SK-N-SH (cell line): Measurements from ENCODE around the gene RMI2. TPM values are rescaled to one million over a fixed set of nuclear protein-coding genes. Genes with fewer than 3 reads are reported as not detected.

Experiments
- CTCF ChIA-PET: fragments of 300-600, 350-600 bp; formaldehyde crosslinking; extraction: SDS; loops from one replicate; lab custom pipeline; 2021; lab: Yijun Ruan, JAX
- POLR2A ChIA-PET: fragments of 350-600 bp; sonication (Branson Sonifier 250); formaldehyde crosslinking; extraction: SDS; loops from one replicate; lab custom pipeline; 2020; ENCODE audit warnings: antibody characterized with exemption, inconsistent platforms; lab: Yijun Ruan, JAX
- DNase-seq: peaks from one replicate; pipeline ENCODE4 v3.0.0; 2012
- H2AFZ ChIP-seq: fragments of 200-600 bp; sonication (generic); 2 replicates; pipeline ENCODE4 v1.8.1; 2016; ENCODE audit warnings: antibody characterized with exemption, mild to moderate bottlenecking, low read depth
- H3F3A ChIP-seq: fragments of 200-600 bp; sonication (generic); replicated peaks from 2 replicates; pipeline ENCODE3; 2016; ENCODE audit warnings: antibody characterized with exemption, mild to moderate bottlenecking; ENCODE audit not compliant: insufficient read depth
- H3K27ac ChIP-seq, 2 experiments: fragments of 200-500 bp in 1 of 2; fragments of 200-600 bp in 1 of 2; sonication (Bioruptor generic) in 1 of 2; sonication (generic), shearing (Covaris generic) in 1 of 2; 2 replicates each; pipeline versions ENCODE4 v1.5.1 to v1.6.1; 2014 to 2016; ENCODE audit warnings: low read depth in 2 of 2, inconsistent platforms in 1 of 2, low read length in 1 of 2, mild to moderate bottlenecking in 1 of 2, mixed read lengths in 1 of 2
- H3K27me3 ChIP-seq: fragments of 200-600 bp; sonication (generic), shearing (Covaris generic); 2 replicates; pipeline ENCODE4 v1.6.1; 2016; ENCODE audit warnings: mixed run types; ENCODE audit not compliant: insufficient read depth
- H3K36me3 ChIP-seq, 2 experiments: fragments of 200-500 bp in 1 of 2; fragments of 200-600 bp in 1 of 2; sonication (Bioruptor generic) in 1 of 2; sonication (generic) in 1 of 2; replicated peaks in 1 of 2; 2 replicates each; pipeline versions ENCODE3 to v1.5.1; 2014 to 2016; ENCODE audit warnings: low read length in 1 of 2, mild to moderate bottlenecking in 1 of 2; ENCODE audit not compliant: insufficient read depth in 2 of 2, control insufficient read depth in 1 of 2
- H3K4me1 ChIP-seq, 2 experiments: fragments of 200-500 bp in 1 of 2; fragments of 200-600 bp in 1 of 2; sonication (Bioruptor generic) in 1 of 2; sonication (generic), shearing (Covaris generic) in 1 of 2; 2 replicates each; pipeline versions ENCODE4 v1.5.1 to v1.6.1; 2014 to 2016; ENCODE audit warnings: low read depth in 1 of 2, low read length in 1 of 2, mixed run types in 1 of 2; ENCODE audit not compliant: insufficient read depth in 2 of 2, control insufficient read depth in 1 of 2
- H3K4me2 ChIP-seq: fragments of 200-600 bp; sonication (generic), shearing (Covaris generic); 2 replicates; pipeline ENCODE4 v1.6.1; 2017; ENCODE audit warnings: mixed run types
- H3K4me3 ChIP-seq, 2 experiments: fragments of 200-500 bp in 1 of 2; fragments of 200-600 bp in 1 of 2; sonication (Bioruptor generic) in 1 of 2; sonication (generic), shearing (Covaris generic) in 1 of 2; 2 replicates each; pipeline versions ENCODE4 v1.5.1 to v1.8.1; 2014 to 2016; ENCODE audit warnings: low read depth in 2 of 2, inconsistent platforms in 1 of 2, low read length in 1 of 2, mild to moderate bottlenecking in 1 of 2, mixed read lengths in 1 of 2, moderate library complexity in 1 of 2
- H3K79me2 ChIP-seq: fragments of 200-600 bp; sonication (generic); 2 replicates; pipeline ENCODE4 v1.8.1; 2017; ENCODE audit warnings: mild to moderate bottlenecking; ENCODE audit not compliant: insufficient read depth
- H3K9ac ChIP-seq: fragments of 200-600 bp; sonication (generic); 2 replicates; pipeline ENCODE4 v1.6.1; 2017; ENCODE audit warnings: mixed run types
- H3K9me2 ChIP-seq: fragments of 200-600 bp; sonication (generic); 2 replicates; pipeline ENCODE4 v1.6.1; 2017; ENCODE audit warnings: mixed run types
- H3K9me3 ChIP-seq: fragments of 200-600 bp; sonication (generic); 2 replicates; pipeline ENCODE4 v1.6.1; 2017; ENCODE audit warnings: mixed run types, mild to moderate bottlenecking, moderate library complexity
- H4K20me1 ChIP-seq: fragments of 200-600 bp; sonication (generic); 2 replicates; pipeline ENCODE4 v1.6.1; 2017; ENCODE audit warnings: mild to moderate bottlenecking, mixed run types; ENCODE audit not compliant: insufficient read depth
- CHD2 ChIP-seq: fragments of 150-350 bp; IDR thresholded peaks from 2 replicates; pipeline ENCODE4 v1.6.1; 2018; ENCODE audit warnings: low read length; ENCODE audit not compliant: partially characterized antibody
- ELF1 ChIP-seq: IDR thresholded peaks from 2 replicates; pipeline ENCODE4 v1.4.0; 2012
- EP300 ChIP-seq, 2 experiments: IDR thresholded peaks; 2 replicates each; pipeline versions ENCODE4 v1.4.0 to v1.6.1; 2012; ENCODE audit warnings: borderline replicate concordance in 1 of 2, low read depth in 1 of 2, low read length in 1 of 2
- EZH2phosphoT487 ChIP-seq: fragments of 200-600 bp; sonication (generic); IDR thresholded peaks from 2 replicates; pipeline ENCODE4 v1.6.1; 2017; ENCODE audit warnings: low read depth, mixed run types, mild to moderate bottlenecking, antibody characterized with exemption, moderate library complexity, borderline replicate concordance
- FOSL2 ChIP-seq: IDR thresholded peaks from 2 replicates; pipeline ENCODE4 v1.4.0; 2012; ENCODE audit warnings: low read depth, mild to moderate bottlenecking, moderate library complexity, borderline replicate concordance
- FOXJ3 ChIP-seq: sonication (generic); formaldehyde crosslinking; IDR thresholded peaks from 2 replicates; pipeline ENCODE4 v1.5.1; 2020; ENCODE audit warnings: mild to moderate bottlenecking, missing genetic modification reagents
- FOXM1 ChIP-seq: IDR thresholded peaks from 2 replicates; pipeline ENCODE4 v1.4.0; 2012; ENCODE audit warnings: low read depth, mild to moderate bottlenecking
- GABPA ChIP-seq: IDR thresholded peaks from 2 replicates; pipeline ENCODE4 v1.4.0; 2012; ENCODE audit warnings: low read depth, mild to moderate bottlenecking
- GATA2 ChIP-seq: sonication (generic); formaldehyde crosslinking; IDR thresholded peaks from 2 replicates; pipeline ENCODE4 v1.5.0; 2020; ENCODE audit warnings: mild to moderate bottlenecking, missing genetic modification reagents
- JUND ChIP-seq: IDR thresholded peaks from 2 replicates; pipeline ENCODE4 v1.4.0; 2012
- MEF2A ChIP-seq: IDR thresholded peaks from 2 replicates; pipeline ENCODE4 v1.4.0; 2012; ENCODE audit warnings: low read depth, borderline replicate concordance
- MXI1 ChIP-seq: IDR thresholded peaks from 2 replicates; pipeline ENCODE4 v1.6.1; 2012; ENCODE audit warnings: mild to moderate bottlenecking, low read depth, low read length, improper control_type of control experiment
- NFIC ChIP-seq: IDR thresholded peaks from 2 replicates; pipeline ENCODE4 v1.4.0; 2012; ENCODE audit warnings: borderline replicate concordance
- NRF1 ChIP-seq: IDR thresholded peaks from 2 replicates; pipeline ENCODE4 v1.6.1; 2012; ENCODE audit warnings: low read depth, mild to moderate bottlenecking, low read length
- POLR2AphosphoS5 ChIP-seq: IDR thresholded peaks from 2 replicates; pipeline ENCODE4 v1.6.1; 2012; ENCODE audit warnings: low read depth, low read length
- RCOR1 ChIP-seq: fragments of 150-350 bp; IDR thresholded peaks from 2 replicates; pipeline ENCODE4 v1.6.1; 2017; ENCODE audit warnings: antibody characterized with exemption, low read length
- RFX5 ChIP-seq: IDR thresholded peaks from 2 replicates; pipeline ENCODE4 v1.6.1; 2012; ENCODE audit warnings: mild to moderate bottlenecking, improper control_type of control experiment, low read length
- SIN3A ChIP-seq: IDR thresholded peaks from 2 replicates; pipeline ENCODE4 v1.6.1; 2012; ENCODE audit warnings: low read depth, mild to moderate bottlenecking, low read length, moderate library complexity, borderline replicate concordance
- SMC3 ChIP-seq: IDR thresholded peaks from 2 replicates; pipeline ENCODE4 v1.6.1; 2012; ENCODE audit warnings: low read depth, low read length, improper control_type of control experiment
- TCF12 ChIP-seq: IDR thresholded peaks from 2 replicates; pipeline ENCODE4 v1.4.0; 2012
- TEAD4 ChIP-seq: IDR thresholded peaks from 2 replicates; pipeline ENCODE4 v1.4.0; 2012; ENCODE audit warnings: mild to moderate bottlenecking, borderline replicate concordance; ENCODE audit not compliant: insufficient read depth
- YY1 ChIP-seq: IDR thresholded peaks from 2 replicates; pipeline ENCODE4 v1.4.0; 2012; ENCODE audit warnings: low read depth, mild to moderate bottlenecking
- WGBS: methylation state at CpG from one replicate; pipeline ENCODE4 v1.1.6; 2017; ENCODE audit warnings: low lambda C conversion rate; 5-methylcytosine and 5-hydroxymethylcytosine counted together
- polyA plus RNA-seq, 3 experiments: library from polyadenylated mRNA; depleted of rRNA; stranded (reverse); fragments of >200 nt; gene quantifications; 2 replicates each; pipeline ENCODE4 v1.2.3, GENCODE V29; 2012
- TF ChIP-seq, protein P1 (sequence below): IDR thresholded peaks from 2 replicates; pipeline ENCODE4; 2012
- TF ChIP-seq, protein P2 (sequence below): IDR thresholded peaks from 2 replicates; pipeline ENCODE4 v1.4.0; 2012; ENCODE audit warnings: low read depth
- TF ChIP-seq, protein P3 (sequence below): fragments of 150-350 bp; IDR thresholded peaks from 2 replicates; pipeline ENCODE4 v1.6.1; 2017; ENCODE audit warnings: antibody characterized with exemption, low read length, low read depth, borderline replicate concordance
- TF ChIP-seq, protein P4 (sequence below): fragments of 150-350 bp; IDR thresholded peaks from 2 replicates; pipeline ENCODE4 v1.6.1; 2016; ENCODE audit warnings: mild to moderate bottlenecking, low read depth, low read length
- TF ChIP-seq, protein P5 (sequence below): IDR thresholded peaks from 2 replicates; pipeline ENCODE4 v1.4.0; 2012; ENCODE audit warnings: low read depth, borderline replicate concordance

RMI2 gene
- 5.6 and 8.5 TPM in 2 replicates for polyA plus RNA-seq (2012; rRNA removed)
- polyA plus RNA-seq (2012; cell fraction: cytosol; rRNA removed), result 11.5 and 13.0 TPM in 2 replicates
- 4.5 and 5.8 TPM in 2 replicates for polyA plus RNA-seq (2012; cell fraction: nucleus; rRNA removed)

DNA sequence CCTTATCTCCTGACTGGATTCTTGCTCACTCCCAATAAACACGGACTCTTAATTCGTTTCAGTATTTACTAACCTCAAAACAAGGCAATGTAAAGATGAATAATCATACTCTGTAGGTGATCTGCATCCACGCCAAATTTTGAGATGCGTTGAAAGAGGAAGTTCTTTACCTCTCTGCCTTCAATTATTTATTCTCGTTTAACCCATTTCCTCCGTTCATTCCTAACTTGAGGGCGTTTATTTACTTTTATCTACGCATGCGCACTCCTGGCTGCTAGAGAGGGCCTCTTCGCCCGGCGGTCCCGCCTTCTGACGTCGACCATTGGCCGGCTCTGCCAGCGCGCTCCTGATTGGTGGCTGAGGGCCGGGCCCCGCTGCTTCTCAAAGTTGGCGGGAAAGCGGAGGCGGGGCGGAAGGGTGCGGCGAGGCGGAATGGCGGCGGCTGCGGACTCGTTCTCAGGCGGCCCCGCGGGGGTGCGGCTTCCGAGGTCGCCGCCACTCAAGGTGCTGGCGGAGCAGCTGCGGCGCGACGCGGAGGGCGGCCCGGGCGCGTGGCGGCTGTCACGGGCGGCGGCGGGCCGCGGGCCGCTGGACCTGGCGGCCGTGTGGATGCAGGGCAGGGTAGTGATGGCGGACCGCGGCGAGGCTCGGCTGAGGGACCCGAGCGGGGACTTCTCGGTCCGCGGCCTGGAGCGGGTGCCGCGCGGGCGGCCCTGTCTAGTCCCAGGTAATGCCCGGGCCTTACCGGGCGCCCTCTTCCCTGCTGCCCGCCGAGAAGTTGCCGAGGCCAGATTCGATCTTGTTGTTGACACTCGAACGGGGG is at the start of gene RMI2:
Gene RMI2 (plus strand): TSS at position 420 of the 823 bp plus-strand sequence. CDS start 13 bp downstream, at position 433.
- H3K27me3 ChIP-seq, result no peaks in the 10 kb centered on the region
- H3K27ac ChIP-seq, result no peak within 1 kb of the TSS
- peak; percentile 99 for DNase-seq
- peaks cover 40% of the 10 kb centered on the region for H3K79me2 ChIP-seq
- under 1% methylated on average over 29 of the region's 82 CpGs for WGBS
- H4K20me1 ChIP-seq, result no peaks in the 10 kb centered on the region
- H2AFZ ChIP-seq, result peak within 1 kb of the TSS; percentile 98
- ChIA-PET CTCF (interaction anchor here (0.6 kb wide), 1 partner anchor 382 kb away, joined by 3 read pairs; no protein-coding TSS in a partner anchor), POLR2A (no interaction called here)
- H3K9ac ChIP-seq, result peak within 1 kb of the TSS; percentile 74
- H3K36me3 ChIP-seq, result no peaks in the 10 kb centered on the region
- H3K4me1 ChIP-seq, result peaks cover 8 to 16% of the 10 kb centered on the region in 2 experiments; a peak in 2 of 4 replicates
- peaks cover 7% of the 10 kb centered on the region for H3F3A ChIP-seq
- H3K4me3 ChIP-seq, result peak within 1 kb of the TSS; percentile 58 to 70
- H3K9me3 ChIP-seq, result no peaks in the 10 kb centered on the region
- peak within 1 kb of the TSS; percentile 93 for H3K4me2 ChIP-seq
- no peaks in the 10 kb centered on the region for H3K9me2 ChIP-seq
- no peak for TF ChIP-seq NFIC
- TF ChIP-seq, protein P1, sequence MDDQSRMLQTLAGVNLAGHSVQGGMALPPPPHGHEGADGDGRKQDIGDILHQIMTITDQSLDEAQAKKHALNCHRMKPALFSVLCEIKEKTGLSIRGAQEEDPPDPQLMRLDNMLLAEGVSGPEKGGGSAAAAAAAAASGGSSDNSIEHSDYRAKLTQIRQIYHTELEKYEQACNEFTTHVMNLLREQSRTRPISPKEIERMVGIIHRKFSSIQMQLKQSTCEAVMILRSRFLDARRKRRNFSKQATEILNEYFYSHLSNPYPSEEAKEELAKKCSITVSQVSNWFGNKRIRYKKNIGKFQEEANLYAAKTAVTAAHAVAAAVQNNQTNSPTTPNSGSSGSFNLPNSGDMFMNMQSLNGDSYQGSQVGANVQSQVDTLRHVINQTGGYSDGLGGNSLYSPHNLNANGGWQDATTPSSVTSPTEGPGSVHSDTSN, result peak; percentile 97
- no peak for TF ChIP-seq TCF12
- TF ChIP-seq SIN3A, result peak; percentile 93
- TF ChIP-seq MEF2A, result no peak
- TF ChIP-seq, protein P2, sequence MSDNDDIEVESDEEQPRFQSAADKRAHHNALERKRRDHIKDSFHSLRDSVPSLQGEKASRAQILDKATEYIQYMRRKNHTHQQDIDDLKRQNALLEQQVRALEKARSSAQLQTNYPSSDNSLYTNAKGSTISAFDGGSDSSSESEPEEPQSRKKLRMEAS, result peak; percentile 92
- TF ChIP-seq CHD2, result peak; percentile 89
- no peak for TF ChIP-seq RCOR1
- peak; percentile 48; the same call in 1 of the 2 replicates for TF ChIP-seq NRF1
- TF ChIP-seq POLR2AphosphoS5, result no peak
- no peak for TF ChIP-seq EP300 (IDR thresholded peaks at IDR 0.05; ENCODE audit: borderline replicate concordance in 1 of 2, low read depth in 1 of 2, low read length in 1 of 2)
- TF ChIP-seq RFX5, result no peak
- peak; percentile 30; the same call in 1 of the 2 replicates for TF ChIP-seq ELF1
- peak; percentile 30; the same call in 1 of the 2 replicates for TF ChIP-seq GABPA
- no peak for TF ChIP-seq TEAD4
- no peak for TF ChIP-seq FOXM1
- TF ChIP-seq, protein P3, sequence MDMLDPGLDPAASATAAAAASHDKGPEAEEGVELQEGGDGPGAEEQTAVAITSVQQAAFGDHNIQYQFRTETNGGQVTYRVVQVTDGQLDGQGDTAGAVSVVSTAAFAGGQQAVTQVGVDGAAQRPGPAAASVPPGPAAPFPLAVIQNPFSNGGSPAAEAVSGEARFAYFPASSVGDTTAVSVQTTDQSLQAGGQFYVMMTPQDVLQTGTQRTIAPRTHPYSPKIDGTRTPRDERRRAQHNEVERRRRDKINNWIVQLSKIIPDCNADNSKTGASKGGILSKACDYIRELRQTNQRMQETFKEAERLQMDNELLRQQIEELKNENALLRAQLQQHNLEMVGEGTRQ, result no peak
- TF ChIP-seq, protein P4, sequence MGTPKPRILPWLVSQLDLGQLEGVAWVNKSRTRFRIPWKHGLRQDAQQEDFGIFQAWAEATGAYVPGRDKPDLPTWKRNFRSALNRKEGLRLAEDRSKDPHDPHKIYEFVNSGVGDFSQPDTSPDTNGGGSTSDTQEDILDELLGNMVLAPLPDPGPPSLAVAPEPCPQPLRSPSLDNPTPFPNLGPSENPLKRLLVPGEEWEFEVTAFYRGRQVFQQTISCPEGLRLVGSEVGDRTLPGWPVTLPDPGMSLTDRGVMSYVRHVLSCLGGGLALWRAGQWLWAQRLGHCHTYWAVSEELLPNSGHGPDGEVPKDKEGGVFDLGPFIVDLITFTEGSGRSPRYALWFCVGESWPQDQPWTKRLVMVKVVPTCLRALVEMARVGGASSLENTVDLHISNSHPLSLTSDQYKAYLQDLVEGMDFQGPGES, result peak; percentile 76; the same call in 1 of the 2 replicates
- TF ChIP-seq, protein P5, sequence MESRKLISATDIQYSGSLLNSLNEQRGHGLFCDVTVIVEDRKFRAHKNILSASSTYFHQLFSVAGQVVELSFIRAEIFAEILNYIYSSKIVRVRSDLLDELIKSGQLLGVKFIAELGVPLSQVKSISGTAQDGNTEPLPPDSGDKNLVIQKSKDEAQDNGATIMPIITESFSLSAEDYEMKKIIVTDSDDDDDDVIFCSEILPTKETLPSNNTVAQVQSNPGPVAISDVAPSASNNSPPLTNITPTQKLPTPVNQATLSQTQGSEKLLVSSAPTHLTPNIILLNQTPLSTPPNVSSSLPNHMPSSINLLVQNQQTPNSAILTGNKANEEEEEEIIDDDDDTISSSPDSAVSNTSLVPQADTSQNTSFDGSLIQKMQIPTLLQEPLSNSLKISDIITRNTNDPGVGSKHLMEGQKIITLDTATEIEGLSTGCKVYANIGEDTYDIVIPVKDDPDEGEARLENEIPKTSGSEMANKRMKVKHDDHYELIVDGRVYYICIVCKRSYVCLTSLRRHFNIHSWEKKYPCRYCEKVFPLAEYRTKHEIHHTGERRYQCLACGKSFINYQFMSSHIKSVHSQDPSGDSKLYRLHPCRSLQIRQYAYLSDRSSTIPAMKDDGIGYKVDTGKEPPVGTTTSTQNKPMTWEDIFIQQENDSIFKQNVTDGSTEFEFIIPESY, result no peak
- TF ChIP-seq FOSL2, result no peak
- no peak for TF ChIP-seq EZH2phosphoT487
- TF ChIP-seq GATA2 (CRISPR knock-in tag), result no peak
- peak; percentile 94 for TF ChIP-seq MXI1
- no peak for TF ChIP-seq FOXJ3 (CRISPR knock-in tag)
- no peak for TF ChIP-seq JUND
- TF ChIP-seq SMC3, result no peak
- TF ChIP-seq YY1, result peak; percentile 86
